Lower leg skin (tissue), 3 donors: ENCODE measurements around the gene MYO10.

ENCODE experiments used
- POLR2A ChIP-seq, 2 donors: fragments of 450-650 bp; IDR thresholded peaks; one replicate each; pipeline ENCODE4 v1.6.1; 2016 to 2017; ENCODE audit warnings: antibody characterized with exemption in 2 of 2, mild to moderate bottlenecking in 1 of 2, moderate library complexity in 1 of 2
- TF ChIP-seq, protein P1 (sequence below), 3 donors: fragments of 450-650 bp; IDR thresholded peaks; one replicate each; pipeline ENCODE4 v1.5.1; 2016; ENCODE audit warnings: antibody characterized with exemption in 3 of 3, mild to moderate bottlenecking in 3 of 3, moderate library complexity in 2 of 3

DNA sequence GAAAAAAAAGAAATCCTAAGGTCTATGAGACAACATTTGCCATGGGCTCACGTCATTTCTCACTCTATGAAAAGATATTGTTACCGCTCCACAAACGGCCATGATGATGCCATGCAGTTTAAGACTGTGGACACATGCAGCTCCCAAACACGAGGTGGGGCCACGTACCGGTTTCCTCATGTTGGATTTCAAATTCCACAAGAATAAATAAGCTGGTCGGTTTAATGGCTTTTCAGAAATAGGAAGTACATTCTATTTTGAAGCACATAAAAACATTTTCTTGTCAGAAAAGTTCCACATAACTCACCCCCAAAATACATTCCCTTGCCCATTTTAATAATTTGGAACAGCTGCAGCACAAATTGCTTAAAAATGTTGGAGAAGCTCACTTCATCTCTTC is 130.6 kb downstream of the MYO10 start:
- TF ChIP-seq, protein P1, sequence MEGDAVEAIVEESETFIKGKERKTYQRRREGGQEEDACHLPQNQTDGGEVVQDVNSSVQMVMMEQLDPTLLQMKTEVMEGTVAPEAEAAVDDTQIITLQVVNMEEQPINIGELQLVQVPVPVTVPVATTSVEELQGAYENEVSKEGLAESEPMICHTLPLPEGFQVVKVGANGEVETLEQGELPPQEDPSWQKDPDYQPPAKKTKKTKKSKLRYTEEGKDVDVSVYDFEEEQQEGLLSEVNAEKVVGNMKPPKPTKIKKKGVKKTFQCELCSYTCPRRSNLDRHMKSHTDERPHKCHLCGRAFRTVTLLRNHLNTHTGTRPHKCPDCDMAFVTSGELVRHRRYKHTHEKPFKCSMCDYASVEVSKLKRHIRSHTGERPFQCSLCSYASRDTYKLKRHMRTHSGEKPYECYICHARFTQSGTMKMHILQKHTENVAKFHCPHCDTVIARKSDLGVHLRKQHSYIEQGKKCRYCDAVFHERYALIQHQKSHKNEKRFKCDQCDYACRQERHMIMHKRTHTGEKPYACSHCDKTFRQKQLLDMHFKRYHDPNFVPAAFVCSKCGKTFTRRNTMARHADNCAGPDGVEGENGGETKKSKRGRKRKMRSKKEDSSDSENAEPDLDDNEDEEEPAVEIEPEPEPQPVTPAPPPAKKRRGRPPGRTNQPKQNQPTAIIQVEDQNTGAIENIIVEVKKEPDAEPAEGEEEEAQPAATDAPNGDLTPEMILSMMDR (IDR thresholded peaks at IDR 0.05) = no peak
- TF ChIP-seq POLR2A (IDR thresholded peaks at IDR 0.05) = no peak
